Suprapubic skin (tissue), 4 donors: ENCODE results near the gene PAK5. TPM values are rescaled to one million over a fixed set of nuclear protein-coding genes. Genes with fewer than 3 reads are reported as not detected.

Experiments used
- DNase-seq, 2 donors: peaks; one replicate each; pipeline ENCODE4 v3.0.0-alpha.2; 2019; ENCODE audit warnings: low spot score in 2 of 2
- H3K27ac ChIP-seq: fragments of 200-600 bp; sonication (generic); one replicate; pipeline ENCODE4 v1.5.1; 2019
- H3K27me3 ChIP-seq: fragments of 200-600 bp; sonication (generic); one replicate; pipeline ENCODE4 v1.5.1; 2019
- H3K36me3 ChIP-seq: fragments of 200-600 bp; sonication (generic); one replicate; pipeline ENCODE4 v1.5.1; 2019
- H3K4me1 ChIP-seq: fragments of 200-600 bp; sonication (generic); one replicate; pipeline ENCODE4 v1.5.1; 2019
- H3K4me3 ChIP-seq: fragments of 200-600 bp; sonication (generic); one replicate; pipeline ENCODE4 v1.5.1; 2019; ENCODE audit warnings: mild to moderate bottlenecking
- H3K9me3 ChIP-seq: fragments of 200-600 bp; sonication (generic); one replicate; pipeline ENCODE4 v1.5.1; 2019
- EP300 ChIP-seq: sonication (generic); formaldehyde crosslinking; IDR thresholded peaks from one replicate; pipeline ENCODE4 v1.6.1; 2017; ENCODE audit warnings: antibody characterized with exemption
- POLR2A ChIP-seq, 2 donors: fragments of 450-650 bp; IDR thresholded peaks; one replicate each; pipeline ENCODE4 v1.6.1; 2017; ENCODE audit warnings: antibody characterized with exemption in 2 of 2, mild to moderate bottlenecking in 2 of 2, moderate library complexity in 2 of 2
- POLR2AphosphoS5 ChIP-seq, 3 donors: sonication (generic); formaldehyde crosslinking; IDR thresholded peaks; one replicate each; pipeline ENCODE4 v1.6.1; 2017; ENCODE audit warnings: antibody characterized with exemption in 3 of 3
- WGBS: methylation state at CpG from one replicate; pipeline ENCODE4 v1.1.5; 2018; 5-methylcytosine and 5-hydroxymethylcytosine counted together
- total RNA-seq, 4 donors: library from RNA; depleted of rRNA; stranded (reverse); fragments of >200 nt; gene quantifications; one replicate each; pipeline ENCODE4 v1.1.0, GENCODE V29; 2016
- TF ChIP-seq, protein P1 (sequence below), 2 donors: fragments of 200-600 bp in 1 of 2; fragments of 450-650 bp in 1 of 2; sonication (generic) in 1 of 2; IDR thresholded peaks; one replicate each; pipeline ENCODE4 v1.5.1; 2016 to 2019; ENCODE audit warnings: antibody characterized with exemption in 2 of 2, mild to moderate bottlenecking in 1 of 2, moderate library complexity in 1 of 2

The PAK5 gene
- total RNA-seq, 4 donors from 2014 or later, result 0.10 to 0.56 (median 0.21) TPM; not detected in 1

DNA sequence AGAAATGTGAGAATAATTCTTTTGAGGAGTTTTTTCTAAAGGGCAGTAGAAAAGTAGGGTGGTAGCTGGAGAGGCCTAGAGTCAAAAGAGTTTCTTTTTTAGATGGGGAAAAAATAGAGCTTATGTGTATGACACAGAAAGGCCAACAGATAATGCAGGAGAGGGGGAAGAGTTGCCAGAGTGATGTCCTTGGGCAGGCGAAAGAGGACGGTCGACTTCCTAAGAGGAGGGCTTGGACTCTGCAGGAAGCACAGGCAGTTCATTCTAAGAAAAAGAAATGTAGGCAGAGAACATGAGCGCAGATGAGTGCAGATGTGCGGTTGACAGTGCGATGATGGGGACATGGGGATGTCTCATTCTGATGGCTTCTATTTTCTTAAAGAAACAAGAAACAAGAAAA, 68.9 kb downstream of the PAK5 start:
- Histone ChIP-seq H3K27ac (no peak overlapping the region), H3K4me3 (no peak overlapping the region), H3K4me1 (no peaks in the 10 kb centered on the region), H3K9me3 (no peaks in the 10 kb centered on the region), H3K36me3 (no peaks in the 10 kb centered on the region), H3K27me3 (no peaks in the 10 kb centered on the region)
- TF ChIP-seq, protein P1, sequence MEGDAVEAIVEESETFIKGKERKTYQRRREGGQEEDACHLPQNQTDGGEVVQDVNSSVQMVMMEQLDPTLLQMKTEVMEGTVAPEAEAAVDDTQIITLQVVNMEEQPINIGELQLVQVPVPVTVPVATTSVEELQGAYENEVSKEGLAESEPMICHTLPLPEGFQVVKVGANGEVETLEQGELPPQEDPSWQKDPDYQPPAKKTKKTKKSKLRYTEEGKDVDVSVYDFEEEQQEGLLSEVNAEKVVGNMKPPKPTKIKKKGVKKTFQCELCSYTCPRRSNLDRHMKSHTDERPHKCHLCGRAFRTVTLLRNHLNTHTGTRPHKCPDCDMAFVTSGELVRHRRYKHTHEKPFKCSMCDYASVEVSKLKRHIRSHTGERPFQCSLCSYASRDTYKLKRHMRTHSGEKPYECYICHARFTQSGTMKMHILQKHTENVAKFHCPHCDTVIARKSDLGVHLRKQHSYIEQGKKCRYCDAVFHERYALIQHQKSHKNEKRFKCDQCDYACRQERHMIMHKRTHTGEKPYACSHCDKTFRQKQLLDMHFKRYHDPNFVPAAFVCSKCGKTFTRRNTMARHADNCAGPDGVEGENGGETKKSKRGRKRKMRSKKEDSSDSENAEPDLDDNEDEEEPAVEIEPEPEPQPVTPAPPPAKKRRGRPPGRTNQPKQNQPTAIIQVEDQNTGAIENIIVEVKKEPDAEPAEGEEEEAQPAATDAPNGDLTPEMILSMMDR (IDR thresholded peaks at IDR 0.05), result no peak
- no peak for TF ChIP-seq POLR2AphosphoS5 (IDR thresholded peaks at IDR 0.05)
- no peak for TF ChIP-seq POLR2A (IDR thresholded peaks at IDR 0.05)
- TF ChIP-seq EP300, result no peak
- WGBS, result 87% methylated on average over 6 of the region's 6 CpGs
- DNase-seq, result no peak

DNA sequence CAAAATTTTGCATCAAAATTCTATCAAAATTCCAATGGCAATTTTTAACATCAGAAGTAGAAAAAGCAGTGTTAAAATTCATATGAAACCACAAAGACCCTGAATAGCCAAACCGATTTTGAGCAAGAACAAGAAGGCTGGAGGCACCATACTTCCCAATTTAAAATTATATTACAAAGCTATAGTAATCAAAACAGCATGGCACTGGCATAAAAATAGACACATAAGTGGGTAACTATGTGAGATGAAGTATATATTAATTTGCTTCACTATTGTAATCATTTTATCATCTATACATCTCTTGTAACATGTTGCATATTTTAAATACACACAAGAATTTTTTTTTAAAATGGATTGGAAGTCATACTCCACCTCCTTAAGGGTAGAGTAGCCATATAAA, 77.4 kb downstream of the PAK5 start:
- Histone ChIP-seq H3K36me3 (no peaks in the 10 kb centered on the region), H3K27ac (no peak overlapping the region), H3K9me3 (peaks cover 7% of the 10 kb centered on the region), H3K4me3 (no peak overlapping the region), H3K4me1 (no peaks in the 10 kb centered on the region), H3K27me3 (no peaks in the 10 kb centered on the region)
- no peak for DNase-seq
- 83% methylated on average over 1 of the region's 1 CpG for WGBS
- TF ChIP-seq EP300 (no peak), POLR2A (IDR thresholded peaks at IDR 0.05) (no peak), POLR2AphosphoS5 (IDR thresholded peaks at IDR 0.05) (no peak)
- TF ChIP-seq, protein P1 (IDR thresholded peaks at IDR 0.05), result no peak

DNA sequence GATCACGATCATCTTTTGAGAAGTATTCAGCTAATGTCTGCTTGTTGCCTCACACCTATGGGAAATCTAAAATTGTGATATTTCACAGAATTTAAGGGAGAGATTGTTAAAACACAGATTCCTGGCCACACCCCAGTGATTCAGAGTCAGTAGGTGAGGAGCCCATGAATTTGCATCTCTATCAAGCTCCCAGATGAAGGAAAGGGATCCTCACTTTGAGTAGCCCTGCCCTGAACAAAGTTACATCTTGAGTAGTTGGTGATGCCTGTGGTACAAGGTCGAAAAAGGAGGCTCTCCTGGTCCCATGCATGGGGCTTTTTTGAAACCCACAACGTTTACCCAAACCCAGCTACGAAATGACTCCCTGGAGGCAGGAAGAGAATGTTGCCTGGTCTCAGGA, 79.5 kb downstream of the PAK5 start:
- H3K27ac ChIP-seq, result no peak overlapping the region
- no peak for TF ChIP-seq POLR2AphosphoS5 (IDR thresholded peaks at IDR 0.05)
- H3K4me3 ChIP-seq, result no peak overlapping the region
- H3K9me3 ChIP-seq, result peaks cover 7% of the 10 kb centered on the region
- no peak for DNase-seq
- H3K4me1 ChIP-seq, result no peaks in the 10 kb centered on the region
- H3K27me3 ChIP-seq, result no peaks in the 10 kb centered on the region
- no peaks in the 10 kb centered on the region for H3K36me3 ChIP-seq
- WGBS, result 42% methylated on average over 4 of the region's 4 CpGs

DNA sequence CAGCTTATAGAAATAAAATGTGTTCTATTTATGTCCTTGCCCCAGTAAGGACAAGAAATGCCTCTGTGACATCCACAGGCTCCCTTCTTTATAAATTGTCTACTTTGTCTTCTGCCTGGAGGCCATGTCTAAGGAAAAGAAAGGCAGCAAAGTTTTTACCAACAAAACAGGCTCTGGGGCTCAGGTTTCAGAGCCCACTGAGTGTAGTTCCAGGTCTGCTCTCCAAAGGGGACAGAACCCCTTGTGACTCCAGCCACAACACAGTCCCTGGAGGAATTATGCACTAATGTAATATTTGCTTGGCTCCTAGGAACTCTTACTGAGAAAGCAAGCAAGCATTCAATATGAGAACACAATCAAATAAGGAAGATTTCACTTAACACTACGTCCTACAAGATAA, 80.1 kb downstream of the PAK5 start:
- H3K9me3 ChIP-seq, result peaks cover 7% of the 10 kb centered on the region
- no peak overlapping the region for H3K27ac ChIP-seq
- no peaks in the 10 kb centered on the region for H3K36me3 ChIP-seq
- H3K4me1 ChIP-seq, result no peaks in the 10 kb centered on the region
- no peaks in the 10 kb centered on the region for H3K27me3 ChIP-seq
- H3K4me3 ChIP-seq, result no peak overlapping the region
- 49% methylated on average over 1 of the region's 1 CpG for WGBS
- DNase-seq, result no peak
- TF ChIP-seq POLR2AphosphoS5 (IDR thresholded peaks at IDR 0.05), result no peak
- TF ChIP-seq, protein P1 (IDR thresholded peaks at IDR 0.05), result no peak
- TF ChIP-seq EP300, result no peak
- no peak for TF ChIP-seq POLR2A (IDR thresholded peaks at IDR 0.05)

DNA sequence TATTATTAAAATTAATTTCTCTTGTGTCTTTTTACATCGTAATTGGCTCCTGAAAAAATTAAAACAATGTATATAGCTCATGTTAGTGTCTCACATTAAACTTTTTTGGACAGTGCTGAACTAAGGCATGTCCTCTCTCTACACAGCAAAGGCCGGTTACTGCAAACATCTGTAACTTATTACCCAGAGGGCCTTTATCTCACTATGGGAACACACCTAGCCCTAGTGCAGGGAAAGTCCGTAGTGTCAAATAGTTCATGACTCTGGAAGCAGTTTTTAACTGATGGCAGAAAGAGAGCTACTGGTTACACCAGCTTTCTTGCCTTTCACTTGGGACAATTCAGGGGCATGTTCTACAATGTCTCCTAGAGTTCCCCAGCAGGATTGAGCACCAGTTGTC, 82.2 kb downstream of the PAK5 start:
- TF ChIP-seq POLR2A (IDR thresholded peaks at IDR 0.05) (no peak), POLR2AphosphoS5 (IDR thresholded peaks at IDR 0.05) (no peak)
- TF ChIP-seq, protein P1 (IDR thresholded peaks at IDR 0.05), result no peak
- Histone ChIP-seq H3K4me3 (no peak overlapping the region), H3K27ac (no peak overlapping the region), H3K36me3 (no peaks in the 10 kb centered on the region), H3K27me3 (no peaks in the 10 kb centered on the region), H3K4me1 (no peaks in the 10 kb centered on the region), H3K9me3 (peaks cover 4% of the 10 kb centered on the region)
- WGBS, result 55% methylated on average over 3 of the region's 3 CpGs
- DNase-seq, result no peak

DNA sequence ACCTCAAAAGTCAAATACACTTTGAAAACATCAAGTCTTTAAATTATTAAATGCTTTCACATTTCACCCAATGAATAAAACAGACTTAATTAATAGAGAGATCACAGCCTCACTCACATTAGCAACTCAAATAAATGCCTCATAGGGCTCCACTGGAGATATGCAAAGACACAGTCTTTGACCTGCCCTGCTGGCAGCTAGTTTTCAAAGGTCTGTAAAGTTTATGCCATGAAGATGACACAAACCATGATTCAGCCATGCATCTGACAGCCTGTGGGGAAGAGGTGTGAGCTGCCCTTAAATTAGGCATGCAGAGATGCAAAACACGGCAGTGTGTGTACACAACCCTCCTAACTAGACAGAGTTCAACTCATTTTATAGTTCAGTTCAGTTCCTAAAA, 83.6 kb downstream of the PAK5 start:
- DNase-seq, result no peak
- Histone ChIP-seq H3K27me3 (no peaks in the 10 kb centered on the region), H3K27ac (no peak overlapping the region), H3K4me3 (no peak overlapping the region), H3K9me3 (no peaks in the 10 kb centered on the region), H3K4me1 (no peaks in the 10 kb centered on the region), H3K36me3 (no peaks in the 10 kb centered on the region)
- TF ChIP-seq, protein P1 (IDR thresholded peaks at IDR 0.05), result no peak
- TF ChIP-seq POLR2A (IDR thresholded peaks at IDR 0.05) (no peak), POLR2AphosphoS5 (IDR thresholded peaks at IDR 0.05) (no peak), EP300 (no peak)
- WGBS, result 57% methylated on average over 1 of the region's 1 CpG
